Muscle of back (tissue), 11 donors: Measurements from ENCODE around the gene RPH3AL. TPM values are rescaled to one million over a fixed set of nuclear protein-coding genes. Genes with fewer than 3 reads are reported as not detected.

ENCODE experiments used
- DNase-seq, 3 donors: peaks; one replicate each; pipeline versions ENCODE4 v3.0.0 to v3.0.0-alpha.2; 2013
- polyA plus RNA-seq, 10 donors: library from polyadenylated mRNA; unstranded; fragments of 120-200 nt; gene quantifications; one replicate each; pipeline ENCODE4 v1.2.1, GENCODE V29; 2013; ENCODE audit not compliant: insufficient read length in 10 of 10

Gene RPH3AL
- polyA plus RNA-seq, 10 donors, result 3.1 to 6.9 (median 3.9) TPM

DNA sequence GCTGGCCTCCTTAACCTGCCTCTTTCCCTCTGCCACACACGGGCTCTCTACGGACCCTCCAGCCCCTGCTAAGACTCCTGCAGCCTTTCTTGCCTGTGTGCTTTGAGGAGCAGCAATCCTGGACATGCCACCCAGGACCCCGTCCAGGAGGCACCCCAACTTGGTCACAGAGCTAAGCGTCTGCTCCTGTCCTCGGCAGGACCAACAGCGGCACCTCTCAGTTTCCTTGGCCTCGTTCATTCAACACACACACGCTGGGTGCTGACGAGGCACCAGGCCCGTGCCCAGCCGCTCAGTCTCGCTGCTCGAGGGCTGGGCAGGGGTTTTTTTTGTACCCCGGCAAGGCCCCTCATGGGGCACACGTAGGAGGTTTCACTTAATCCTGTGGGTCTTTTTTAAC lies 15.2 kb downstream of the RPH3AL start:
- no peak for DNase-seq

DNA sequence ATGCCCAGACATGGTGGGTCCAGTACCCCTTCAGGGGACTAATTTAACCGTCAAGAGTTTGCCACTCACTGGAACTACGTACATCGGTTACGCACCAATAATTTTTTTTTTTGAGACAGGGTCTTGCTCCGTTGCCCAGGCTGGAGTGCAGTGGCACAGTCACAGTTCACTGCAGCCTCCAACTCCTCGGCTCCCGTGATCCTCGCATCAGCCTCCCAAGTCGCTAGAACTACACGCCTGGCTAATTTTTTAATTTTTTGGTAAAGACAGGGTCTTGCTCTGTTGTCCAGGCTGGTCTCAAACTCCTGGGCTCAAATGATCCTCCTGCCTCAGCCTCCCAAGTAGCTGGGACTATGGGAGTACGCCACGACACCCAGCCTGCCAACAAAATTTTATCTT lies 15.6 kb downstream of the RPH3AL start:
- DNase-seq, result no peak

GRCh38 chr17:336110-337021 lies 16.2 kb downstream of the RPH3AL start:
- peak in 2 of 3 donors; percentile 23 to 52 for DNase-seq

- no peak for DNase-seq
Observed at GRCh38 chr17:335691-336090, 16.9 kb downstream of the RPH3AL start.

GRCh38 chr17:334974-335481 lies 17.6 kb downstream of the RPH3AL start:
- DNase-seq, result no peak

DNA sequence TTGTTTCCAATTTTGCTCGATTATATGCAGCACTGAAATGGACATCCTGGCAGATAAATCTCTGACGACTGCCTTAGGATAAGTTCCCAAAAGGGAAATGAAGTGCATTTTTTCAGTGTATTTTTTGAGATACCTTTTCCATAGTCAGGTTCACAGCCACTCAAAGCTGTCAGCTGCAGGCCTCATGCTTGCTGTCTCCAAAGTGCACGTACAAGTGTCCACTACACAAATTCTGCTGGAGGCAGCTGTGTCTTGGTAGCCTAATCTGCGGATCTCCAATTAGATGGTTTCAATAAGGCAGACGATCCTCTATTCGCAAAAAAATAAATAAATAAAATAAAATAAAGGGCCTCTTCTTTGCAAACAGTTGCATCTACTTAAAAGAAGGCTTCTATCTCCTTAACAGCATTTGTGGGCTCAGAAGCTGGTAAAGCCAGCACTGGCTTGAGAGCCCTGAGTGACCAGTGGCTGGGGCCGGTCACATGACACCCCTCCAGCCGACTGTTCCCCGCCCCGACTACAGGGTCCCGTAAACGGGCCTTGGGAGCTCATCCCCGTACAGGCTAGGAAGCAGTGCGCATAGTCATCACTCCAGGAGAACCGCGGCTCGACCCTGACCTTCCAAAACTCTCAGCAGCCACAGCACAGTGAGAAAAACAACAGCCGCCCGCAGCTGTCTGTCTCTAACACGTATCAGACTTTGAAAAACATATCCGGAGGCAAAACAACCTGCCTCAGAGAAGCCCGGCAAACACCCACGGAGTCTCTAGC lies 18.8 kb downstream of the RPH3AL start:
- peak in 2 of 3 donors; percentile 43 to 73 for DNase-seq

GRCh38 chr17:332558-333322 lies 19.9 kb downstream of the RPH3AL start:
- peak in 2 of 3 donors; percentile 23 to 74 for DNase-seq

- DNase-seq, result no peak
Observed at GRCh38 chr17:332023-332422, 20.6 kb downstream of the RPH3AL start.

GRCh38 chr17:330993-331701 lies 21.5 kb downstream of the RPH3AL start:
- peak in 2 of 3 donors; percentile 47 to 80 for DNase-seq

DNA sequence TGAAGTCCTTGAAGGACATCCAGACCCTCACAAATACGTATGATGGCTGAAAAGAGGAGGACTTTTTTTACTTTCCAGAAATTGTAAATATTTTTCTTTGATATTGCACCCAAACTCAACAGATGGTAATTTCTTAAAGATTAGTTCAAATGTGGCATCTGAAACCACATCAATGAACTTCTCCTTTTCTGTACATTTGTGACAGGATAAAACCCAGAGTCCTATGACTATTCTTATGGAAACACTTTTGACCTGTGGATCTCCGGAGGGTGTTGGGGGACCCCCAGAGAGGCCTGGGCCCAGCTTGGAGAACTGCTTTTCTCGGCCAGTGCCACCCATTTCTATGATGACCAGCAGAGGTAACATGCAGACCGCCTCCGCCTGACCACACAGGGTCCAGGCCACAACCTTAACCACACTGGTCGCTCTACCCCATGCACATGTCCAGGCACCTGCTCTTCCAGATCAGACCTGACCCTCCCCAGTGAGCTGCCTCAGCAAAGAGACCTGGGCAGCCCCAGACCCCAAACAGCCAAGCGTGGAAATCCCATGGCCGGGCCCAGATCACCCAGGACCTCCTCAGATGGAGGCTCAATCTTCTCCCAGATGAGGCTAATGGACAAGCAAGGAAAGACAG lies 22.7 kb downstream of the RPH3AL start:
- DNase-seq, result no peak

- DNase-seq, result no peak
Observed at GRCh38 chr17:327971-328370, 24.6 kb downstream of the RPH3AL start.

GRCh38 chr17:327296-327695 lies 25.3 kb downstream of the RPH3AL start:
- no peak for DNase-seq

DNA sequence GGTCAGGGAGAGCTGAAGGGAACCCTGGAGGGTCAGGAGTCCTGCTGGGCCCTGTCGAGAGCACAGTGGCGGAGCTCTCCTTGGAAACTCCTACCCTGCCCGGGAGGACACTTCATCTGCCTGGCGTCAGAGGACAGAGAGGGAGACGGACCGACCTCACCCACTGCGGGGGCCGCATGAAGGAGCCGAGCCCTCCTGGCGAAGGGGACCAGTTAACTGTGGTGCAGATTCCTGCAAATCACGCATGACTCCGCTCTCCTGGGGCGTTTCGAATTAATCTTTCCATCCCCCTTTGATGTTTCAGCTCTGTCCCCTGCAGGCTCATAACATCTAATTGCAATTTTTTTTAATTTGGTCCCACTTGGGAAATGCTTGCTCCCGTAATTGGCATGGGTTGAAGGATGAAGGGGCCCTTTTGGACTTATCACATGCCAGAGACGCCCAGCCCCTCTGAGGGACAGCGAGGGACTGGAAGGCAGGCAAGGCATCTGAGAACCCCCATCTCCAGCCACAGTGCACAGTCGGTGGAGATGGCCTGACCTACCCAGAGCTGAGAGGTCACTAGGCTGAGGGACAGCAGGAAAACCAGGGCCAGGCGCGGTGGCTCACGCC lies 26.5 kb downstream of the RPH3AL start:
- DNase-seq, result no peak

- DNase-seq, result no peak
Observed at GRCh38 chr17:325270-326009, 27.2 kb downstream of the RPH3AL start.

DNA sequence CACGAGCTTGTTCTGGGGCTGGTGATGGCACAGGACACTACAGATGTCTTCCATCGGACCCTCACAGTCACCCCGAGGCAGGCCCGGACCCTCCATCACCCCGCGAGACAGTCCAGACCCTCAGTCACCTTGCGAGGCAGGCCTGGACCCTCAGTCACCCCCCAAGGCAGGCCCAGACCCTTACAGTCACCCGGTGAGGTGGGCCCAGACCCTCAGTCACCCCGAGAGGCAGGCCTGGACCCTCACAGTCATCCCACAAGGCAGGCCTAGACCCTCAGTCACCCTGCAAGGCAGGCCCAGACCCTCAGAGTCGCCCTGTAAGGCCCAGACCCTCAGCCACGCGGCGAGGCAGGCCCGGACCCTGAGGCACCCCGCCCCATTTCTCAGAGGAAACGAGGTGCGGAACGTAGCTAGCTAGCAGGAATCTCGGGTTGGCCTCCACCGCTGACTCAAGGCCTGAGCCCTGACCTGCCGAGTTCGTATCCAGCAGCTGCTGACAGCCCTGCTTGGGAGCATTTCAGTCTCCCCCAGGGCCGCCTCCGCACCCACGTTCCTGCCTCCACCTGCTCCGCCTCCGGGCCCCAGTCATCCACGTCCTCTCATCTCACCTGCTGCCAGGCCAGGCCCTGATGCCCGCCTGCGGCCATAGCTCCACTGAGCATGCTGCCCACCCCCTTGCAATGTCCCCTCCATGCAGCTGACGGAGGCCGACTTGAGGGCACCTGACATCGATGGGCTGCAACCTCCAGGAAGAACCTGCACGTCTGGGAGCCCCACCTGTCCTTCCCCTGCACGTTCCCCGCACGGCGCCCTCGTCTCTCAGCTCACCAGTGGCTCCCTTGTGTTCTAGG lies 28.7 kb downstream of the RPH3AL start:
- no peak for DNase-seq

- DNase-seq, result no peak
Observed at GRCh38 chr17:323181-323580, 29.4 kb downstream of the RPH3AL start.

DNA sequence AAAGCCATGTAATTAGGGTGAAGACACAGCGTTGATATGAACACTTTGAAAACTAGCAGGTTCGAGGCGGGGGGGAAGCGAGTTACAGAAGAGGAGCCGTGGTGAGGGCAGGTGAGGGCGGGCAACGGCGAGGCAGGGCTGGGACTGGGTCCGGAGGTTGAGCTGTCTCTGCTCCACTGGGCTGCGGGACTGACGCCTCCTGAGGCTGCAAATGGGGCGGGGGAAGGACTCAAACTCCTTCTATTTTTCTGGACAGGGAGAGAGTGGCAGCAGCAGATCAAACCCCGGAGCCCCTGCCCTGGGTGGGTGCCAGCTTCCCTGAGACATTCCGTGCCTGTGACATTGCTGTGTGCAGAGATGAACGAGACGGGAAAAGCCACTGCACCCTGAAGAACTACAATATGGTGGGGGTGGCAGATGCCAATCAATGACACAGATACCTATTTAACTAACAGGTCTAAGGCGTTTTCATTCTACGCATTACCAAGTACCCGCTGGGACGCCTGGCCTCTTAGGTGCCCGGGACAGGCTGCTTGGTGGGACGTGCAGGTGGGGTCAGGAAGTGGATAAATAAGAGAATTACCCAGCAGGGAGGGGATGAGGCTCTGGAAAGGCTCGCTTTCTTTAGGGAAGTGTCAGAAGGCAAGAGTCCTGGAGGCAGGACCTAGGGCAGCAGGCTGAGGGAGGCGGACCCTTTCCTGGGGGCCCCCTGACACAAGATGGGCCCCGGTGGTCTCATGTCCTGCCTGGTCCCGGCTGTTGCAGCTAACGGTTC lies 30.4 kb downstream of the RPH3AL start:
- no peak for DNase-seq
